DMS153 treated with DMSO at 0.1 percent for 48 hours (cell line): Measurements from ENCODE around the gene BLTP1.
A peak's percentile ranks its signal among the peaks of the same experiment; 100 is the strongest.
"Not testable (repeated sequence)": the region's sequence is repeated elsewhere in the genome, so short reads cannot be mapped to it uniquely, and the experiment has no call there.

Experiments
- DNase-seq: peaks from one replicate; lab custom pipeline; 2025; ENCODE audit not compliant: unreplicated experiment; lab: John Stamatoyannopoulos, UW

The BLTP1 gene, protein sequence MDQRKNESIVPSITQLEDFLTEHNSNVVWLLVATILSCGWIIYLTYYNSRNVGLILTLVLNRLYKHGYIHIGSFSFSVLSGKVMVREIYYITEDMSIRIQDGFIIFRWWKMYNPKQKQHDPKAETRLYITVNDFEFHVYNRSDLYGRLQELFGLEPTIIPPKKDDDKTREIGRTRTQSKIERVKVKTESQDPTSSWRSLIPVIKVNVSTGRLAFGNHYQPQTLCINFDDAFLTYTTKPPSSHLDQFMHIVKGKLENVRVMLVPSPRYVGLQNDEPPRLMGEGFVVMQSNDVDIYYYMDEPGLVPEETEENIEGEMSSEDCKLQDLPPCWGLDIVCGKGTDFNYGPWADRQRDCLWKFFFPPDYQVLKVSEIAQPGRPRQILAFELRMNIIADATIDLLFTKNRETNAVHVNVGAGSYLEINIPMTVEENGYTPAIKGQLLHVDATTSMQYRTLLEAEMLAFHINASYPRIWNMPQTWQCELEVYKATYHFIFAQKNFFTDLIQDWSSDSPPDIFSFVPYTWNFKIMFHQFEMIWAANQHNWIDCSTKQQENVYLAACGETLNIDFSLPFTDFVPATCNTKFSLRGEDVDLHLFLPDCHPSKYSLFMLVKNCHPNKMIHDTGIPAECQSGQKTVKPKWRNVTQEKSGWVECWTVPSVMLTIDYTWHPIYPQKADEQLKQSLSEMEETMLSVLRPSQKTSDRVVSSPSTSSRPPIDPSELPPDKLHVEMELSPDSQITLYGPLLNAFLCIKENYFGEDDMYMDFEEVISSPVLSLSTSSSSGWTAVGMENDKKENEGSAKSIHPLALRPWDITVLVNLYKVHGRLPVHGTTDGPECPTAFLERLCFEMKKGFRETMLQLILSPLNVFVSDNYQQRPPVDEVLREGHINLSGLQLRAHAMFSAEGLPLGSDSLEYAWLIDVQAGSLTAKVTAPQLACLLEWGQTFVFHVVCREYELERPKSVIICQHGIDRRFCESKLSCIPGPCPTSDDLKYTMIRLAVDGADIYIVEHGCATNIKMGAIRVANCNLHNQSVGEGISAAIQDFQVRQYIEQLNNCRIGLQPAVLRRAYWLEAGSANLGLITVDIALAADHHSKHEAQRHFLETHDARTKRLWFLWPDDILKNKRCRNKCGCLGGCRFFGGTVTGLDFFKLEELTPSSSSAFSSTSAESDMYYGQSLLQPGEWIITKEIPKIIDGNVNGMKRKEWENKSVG (N-terminal part only)

DNA sequence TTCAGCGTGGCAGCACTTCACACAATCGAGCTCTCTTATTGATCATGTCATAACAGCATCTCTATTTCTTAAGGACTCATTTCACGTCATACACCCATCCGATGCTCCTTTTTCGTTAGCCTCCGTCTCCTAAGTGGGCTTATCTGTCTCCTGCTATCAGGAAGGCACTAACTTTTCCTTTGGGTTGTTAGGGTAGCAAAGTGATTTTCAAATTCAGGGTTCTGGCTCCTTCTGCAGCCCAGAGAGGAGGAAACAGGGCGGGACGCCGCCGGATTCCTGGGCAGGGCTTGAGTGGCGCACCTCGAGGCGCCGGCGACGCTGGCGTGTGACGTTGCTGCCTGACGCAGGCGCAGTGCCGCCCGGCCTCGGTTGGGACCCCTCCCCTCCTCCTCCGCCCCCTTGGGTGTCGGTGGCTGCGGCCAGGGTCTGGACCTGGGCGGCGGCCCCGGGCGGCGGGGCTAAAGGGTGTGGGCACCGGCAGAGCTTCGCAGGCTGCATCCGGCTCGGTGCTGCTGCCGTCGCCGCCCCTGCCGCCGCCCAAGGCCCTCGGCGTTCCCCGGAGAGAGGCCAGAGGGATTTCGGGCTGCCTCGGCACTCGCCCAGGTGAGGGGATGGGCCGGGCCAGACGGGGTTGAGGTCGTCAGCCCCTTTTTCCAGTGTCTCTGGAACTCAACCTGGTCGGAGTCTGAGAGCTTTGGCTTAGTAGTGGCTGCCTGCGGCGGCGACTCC is at the start of gene BLTP1:
TSS of gene BLTP1 (plus strand) at position 350 of the 729 bp plus-strand sequence. CDS start 18,317 bp downstream, outside the sequence.
- peak; percentile 80 for DNase-seq

DNA sequence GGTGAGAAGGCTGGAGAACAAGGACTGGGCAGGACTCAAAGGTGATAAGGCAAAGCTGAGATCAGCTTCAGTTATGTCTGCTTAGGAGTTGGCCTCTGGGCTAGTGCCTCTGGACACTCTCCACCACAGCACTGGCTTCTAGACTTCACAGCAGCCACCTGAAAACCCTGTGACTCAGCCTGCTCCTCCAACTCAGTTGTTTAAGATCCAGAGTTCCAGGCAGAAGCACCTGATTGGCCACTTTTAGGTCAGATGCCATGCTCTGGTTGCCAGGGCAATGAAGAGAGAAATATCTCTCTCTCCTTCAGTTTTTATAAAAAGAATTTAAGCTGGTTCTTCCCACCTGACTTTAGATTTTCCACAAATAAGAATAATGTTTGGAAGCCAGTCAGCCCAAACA is 47.9 kb upstream of the BLTP1 start:
- DNase-seq, result no peak

DNA sequence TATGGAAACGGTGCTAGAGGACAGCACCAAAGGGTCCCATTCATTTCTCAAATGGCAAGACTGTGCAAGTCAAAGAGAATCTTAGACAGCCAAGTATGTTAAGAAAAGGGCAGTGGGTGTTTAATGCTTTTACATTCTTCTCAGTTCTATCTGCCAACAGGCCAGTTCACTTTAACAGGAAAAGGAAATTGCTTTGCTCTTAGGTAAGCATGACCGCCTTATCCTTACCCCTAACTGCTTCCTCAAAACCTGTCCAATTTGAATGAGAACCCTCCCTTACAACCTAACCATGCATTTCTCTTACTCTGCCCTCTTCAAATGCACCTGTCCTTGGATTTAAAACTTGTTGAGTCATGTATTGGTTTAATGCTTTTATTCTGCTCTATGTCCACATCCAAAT is 44.5 kb upstream of the BLTP1 start:
- DNase-seq, result no peak

DNA sequence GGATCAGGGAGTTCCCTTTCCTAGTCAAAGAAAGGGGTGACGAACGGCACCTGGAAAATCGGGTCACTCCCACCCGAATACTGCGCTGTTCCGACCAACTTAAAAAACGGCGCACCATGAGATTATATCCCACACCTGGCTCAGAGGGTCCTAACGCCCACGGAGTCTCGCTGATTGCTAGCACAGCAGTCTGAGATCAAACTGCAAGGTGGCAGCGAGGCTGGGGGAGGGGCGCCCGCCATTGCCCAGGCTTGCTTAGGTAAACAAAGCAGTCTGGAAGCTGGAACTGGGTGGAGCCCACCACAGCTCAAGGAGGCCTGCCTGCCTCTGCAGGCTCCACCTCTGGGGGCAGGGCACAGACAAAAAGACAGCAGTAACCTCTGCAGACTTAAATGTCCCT is 41.8 kb upstream of the BLTP1 start:
- DNase-seq, result not testable (repeated sequence)

DNA sequence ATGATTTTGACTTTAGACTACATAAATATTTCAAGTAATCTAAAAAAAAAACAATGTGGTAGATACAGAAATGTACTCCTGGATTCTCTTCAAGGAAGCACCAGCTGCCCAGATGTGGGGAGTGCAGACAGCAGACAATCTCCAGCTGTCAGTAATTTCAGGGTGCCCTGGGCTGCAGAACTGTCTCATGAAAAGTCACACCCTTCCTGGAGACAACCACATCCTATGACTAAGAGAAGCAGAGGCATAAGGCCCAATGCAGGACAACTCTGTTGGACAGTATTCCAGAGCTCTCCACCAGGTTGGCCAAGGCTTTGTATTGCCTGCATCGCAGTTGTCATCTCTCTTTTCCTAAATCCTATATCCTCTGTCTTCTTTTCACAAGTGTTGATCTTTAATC is 34.4 kb upstream of the BLTP1 start:
- no peak for DNase-seq

DNA sequence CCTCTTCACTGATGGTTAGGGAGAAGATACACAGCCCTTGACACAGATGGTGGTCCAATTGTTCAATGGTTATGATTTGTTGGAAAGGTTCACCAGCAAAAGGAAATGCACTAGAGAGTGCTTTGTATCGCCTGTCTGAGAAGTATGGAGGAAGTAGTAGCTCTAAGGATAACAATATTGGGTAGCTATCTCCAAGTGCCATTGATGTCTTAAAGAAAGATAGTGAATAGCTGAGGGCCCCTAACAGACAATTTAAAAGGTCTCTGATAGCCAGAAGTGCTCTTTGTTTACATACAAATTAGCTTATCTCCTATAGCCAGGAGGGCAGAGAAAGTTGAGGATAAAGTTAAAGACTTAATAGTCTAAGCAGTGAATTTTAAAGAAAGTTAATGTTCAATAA is 33.9 kb upstream of the BLTP1 start:
- no peak for DNase-seq

DNA sequence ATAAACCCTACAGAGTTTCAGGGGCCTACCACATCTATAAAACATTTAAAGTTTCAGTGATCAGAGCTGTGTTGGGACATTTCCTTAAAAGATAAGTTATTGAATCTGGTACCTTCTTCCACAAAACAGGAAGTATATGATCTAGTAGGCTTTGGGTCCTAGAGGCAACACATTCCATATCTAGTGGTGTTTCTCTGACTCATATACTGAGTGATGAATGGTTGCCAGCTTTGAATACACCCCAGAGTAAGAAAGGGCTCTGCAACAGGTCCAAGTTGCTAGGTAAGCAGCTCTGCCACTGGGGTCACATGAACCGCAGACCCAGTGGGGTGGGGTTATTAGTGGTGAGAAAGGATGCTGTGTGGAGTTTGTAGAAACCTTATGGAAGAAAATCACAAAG is 32.4 kb upstream of the BLTP1 start:
- DNase-seq, result no peak

DNA sequence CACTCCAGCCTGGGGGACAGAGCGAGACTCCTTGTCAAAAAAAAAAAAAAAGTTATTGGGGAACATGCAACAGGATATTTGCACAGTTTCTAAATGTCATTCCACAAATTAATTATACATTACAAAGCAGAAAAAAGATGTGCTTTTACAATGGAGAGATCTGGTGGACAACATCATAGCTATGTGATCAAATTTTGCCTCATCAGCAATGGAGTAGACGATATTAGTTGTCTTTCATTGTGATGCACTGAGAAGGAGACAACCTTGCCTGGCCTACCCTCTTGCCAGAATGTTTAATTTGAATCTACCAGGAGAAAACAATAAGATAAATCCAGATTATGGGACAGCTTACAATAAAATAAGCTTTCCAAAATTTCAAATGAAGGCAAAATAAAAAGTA is 30.5 kb upstream of the BLTP1 start:
- no peak for DNase-seq

DNA sequence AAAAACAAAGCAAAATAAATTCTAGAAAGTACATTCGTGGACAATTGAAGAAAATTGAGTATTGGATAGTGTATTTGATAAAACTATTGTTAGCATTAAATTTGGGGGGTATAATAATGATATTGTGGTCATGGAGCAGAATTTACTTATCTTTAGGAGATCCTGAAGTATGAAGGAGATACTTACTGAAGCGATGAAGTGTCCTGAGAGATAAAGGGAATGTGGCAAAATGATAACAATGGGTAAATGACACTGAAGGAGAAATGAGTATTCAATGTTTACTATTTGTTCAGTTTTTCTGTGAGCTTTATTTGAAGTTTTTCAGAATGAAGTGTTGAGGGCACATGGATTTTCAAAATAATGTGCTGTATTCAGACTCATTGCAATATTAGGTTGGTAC is 30.0 kb upstream of the BLTP1 start:
- DNase-seq, result no peak

DNA sequence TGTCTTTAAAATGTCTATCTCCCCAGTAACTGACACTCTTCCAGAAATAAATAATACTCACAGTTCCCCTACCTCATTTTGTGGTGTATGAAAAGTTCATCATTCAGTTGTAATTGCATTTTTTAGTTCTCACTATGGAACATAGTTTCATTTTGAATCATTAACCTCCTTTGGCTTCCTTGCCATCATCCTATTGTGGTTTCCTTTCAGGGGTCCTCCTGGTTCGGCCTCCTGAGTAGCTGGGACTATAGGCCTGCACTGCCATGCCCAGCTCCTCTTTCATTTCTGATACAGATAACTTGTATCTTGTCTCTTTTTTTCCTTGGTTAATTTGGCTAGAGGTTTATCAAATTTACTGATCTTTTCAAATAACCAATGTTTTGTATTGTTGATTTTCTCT is 23.1 kb upstream of the BLTP1 start:
- DNase-seq, result no peak

DNA sequence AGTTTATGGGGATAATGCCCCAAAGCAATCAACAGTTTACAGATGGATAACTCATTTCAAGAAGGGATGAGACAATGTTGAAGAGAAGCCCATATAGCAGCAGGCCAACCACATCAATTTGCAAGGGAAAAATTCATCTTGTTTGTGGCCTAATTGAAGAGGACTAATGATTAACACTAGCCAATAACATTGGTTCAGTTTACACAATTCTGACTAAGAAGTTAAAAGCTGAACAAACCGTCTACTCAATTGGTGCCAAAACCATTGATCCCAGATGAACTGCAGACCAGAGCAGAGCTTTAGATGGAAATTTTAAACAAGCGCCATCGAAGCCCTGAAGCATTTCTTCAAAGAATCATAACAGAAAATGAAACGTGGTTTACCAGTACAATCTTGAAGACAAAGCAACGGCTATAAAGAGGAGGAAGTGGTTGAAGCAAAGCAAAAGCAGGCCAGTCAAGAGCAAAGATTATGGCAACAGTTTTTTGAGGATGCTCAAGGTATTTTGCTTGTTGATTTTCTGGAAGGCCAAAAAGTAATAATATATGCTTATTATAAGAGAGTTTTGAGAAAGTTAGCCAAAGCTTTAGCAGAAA is 20.5 kb upstream of the BLTP1 start:
- DNase-seq, result no peak

DNA sequence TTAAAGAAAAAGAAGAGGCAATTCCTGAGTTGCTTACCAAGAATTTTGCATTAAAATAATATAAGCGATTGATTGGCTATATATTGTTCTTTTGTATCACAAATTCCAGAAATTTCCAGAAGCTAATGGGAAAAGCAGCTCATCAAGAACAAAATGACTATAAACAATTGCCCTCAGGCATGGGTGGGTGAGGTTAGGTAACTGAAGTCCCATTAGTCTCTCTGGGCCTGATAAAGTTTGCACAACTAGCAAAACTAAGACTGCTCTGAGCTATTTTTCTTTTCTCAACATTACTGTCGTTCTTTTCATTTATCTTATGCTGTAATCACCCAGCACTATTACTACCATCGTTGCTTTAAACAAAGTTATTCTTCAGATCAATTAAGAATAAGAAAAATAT is 19.2 kb upstream of the BLTP1 start:
- DNase-seq, result no peak

DNA sequence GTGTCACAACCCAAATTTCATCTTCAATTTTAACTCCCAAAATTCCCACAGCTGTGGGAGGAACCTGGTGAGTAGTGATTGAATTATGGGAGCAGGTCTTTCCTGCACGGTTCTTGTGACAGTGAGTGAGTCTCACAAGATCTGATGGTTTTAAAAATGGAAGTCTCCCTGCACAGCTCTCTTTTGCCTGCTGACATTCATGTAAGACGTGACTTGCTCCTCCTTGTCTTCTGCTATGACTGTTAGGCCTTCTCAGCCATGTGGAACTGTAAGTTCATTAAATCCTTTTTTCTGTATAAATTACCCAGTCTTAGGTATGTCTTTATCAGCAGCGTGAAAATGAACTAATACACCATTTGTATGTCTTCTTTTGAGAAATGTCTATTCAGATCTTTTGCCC is 13.0 kb upstream of the BLTP1 start:
- no peak for DNase-seq

DNA sequence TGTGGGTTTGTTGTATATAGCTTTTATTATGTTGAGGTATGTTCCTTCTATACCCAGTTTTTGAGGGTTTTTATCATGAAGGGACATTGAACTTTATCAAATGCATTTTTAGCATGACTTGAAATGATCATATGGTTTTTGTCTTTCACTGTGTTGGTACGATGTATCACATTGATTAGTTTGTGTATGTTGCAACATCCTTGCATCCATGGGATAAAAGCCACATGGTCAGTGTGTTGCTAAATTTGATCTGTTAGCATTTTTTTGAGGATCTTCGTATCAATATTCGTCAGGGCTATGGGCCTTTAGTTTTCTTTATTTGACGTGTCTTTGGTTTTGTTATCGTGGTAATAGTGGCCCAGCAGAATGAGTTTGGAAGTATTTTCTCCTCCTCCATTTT is 11.3 kb upstream of the BLTP1 start:
- no peak for DNase-seq

DNA sequence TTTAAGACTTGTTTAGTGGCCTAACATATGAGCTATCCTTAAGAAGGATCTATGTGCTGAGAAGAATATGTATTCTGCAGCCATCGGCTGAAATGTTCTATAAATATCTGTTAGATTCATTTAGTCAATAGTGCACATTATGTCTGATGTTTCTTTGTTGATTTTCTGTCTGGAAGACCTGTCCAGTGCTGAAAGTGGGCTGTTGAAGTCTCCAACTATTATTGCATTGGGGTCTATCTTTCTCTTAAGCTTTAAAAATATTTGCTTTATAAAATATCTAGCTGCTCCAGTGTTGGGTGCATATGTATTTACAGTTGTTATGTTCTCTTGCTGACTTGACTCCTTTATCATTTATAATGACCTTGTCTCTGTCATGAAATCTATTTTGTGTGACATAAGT is 9.4 kb upstream of the BLTP1 start:
- DNase-seq, result no peak

DNA sequence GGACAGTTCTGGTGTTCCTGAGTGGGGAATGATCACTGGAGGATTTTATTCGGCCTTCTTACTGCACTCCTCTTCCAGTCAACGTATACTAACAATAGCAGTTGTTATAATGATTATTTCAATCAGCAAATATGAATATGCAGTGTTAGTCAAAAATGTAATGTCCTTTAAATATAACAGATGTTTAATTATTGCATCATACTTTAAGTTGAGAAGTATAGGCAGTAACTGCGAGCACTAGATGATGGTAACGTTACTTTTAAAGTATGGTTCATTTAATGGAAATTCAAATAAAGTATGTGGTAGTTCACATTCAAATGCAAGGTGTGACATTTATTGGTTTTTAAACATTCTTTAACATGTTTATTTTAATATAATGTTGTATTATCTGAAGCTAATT is 5.5 kb upstream of the BLTP1 start:
- no peak for DNase-seq

DNA sequence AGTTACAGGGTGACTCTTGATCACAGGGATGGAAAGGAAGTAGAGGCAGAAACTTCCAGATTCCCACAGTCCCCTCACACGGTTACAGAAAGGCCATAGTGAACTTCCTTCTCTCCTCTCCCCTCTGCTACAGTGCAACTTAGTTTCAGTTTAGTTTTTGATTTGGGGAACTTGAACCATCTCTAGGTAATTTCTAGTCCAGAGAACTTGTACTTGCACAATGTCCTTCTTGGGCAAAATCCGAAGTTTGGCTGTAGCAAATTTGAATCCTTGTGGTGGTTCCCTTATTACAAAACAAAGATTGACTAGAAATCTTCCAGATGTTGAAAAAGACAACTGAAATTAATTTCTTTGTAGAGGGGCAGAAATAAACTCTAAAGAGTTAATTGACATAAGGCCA is 1.2 kb upstream of the BLTP1 start:
- DNase-seq, result no peak

DNA sequence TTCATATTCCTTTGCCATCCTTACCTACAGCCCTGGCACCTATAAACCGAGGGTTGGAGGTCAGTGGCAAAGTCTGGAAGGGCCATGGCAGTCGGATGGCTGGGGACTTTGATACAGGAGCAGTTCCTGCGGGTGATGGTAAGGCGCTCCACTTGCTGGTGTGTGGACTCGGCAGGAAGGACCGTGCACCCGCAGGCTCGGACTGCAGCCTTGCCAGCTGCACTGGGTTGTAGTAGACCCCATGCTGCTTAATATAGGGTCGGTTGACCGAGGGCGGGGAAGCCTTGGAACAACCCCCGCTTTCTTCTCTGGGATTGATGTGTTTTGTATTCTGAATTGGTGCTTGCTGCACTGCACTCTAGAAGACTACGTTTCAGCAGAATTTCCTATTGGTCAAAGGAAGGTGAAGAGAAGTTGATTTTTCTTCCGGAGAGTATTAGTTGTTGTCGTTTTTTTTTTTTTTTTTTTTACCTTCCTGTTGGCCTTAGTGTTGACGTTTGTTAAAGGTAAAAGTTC is 638 bp downstream of the BLTP1 start:
- peak; percentile 1 for DNase-seq

DNA sequence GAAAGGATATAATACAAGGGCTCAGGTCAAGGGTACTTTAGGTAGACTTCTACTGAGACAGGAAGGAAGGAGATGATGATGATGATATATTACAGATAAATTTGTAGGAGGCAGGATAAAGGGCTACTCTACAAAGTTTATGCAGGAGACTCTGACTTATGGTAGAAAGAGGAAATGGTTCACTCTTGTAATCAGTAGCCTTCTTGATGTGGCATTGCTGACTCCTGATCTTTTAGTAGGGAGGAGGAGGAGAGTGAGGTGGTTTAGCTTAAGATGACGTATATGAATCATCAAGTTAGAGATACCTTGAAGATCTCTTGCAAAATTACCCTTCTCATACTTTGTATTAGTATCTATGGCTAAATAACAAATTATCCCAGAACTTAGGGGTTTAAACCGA is 4.7 kb downstream of the BLTP1 start:
- DNase-seq, result no peak

DNA sequence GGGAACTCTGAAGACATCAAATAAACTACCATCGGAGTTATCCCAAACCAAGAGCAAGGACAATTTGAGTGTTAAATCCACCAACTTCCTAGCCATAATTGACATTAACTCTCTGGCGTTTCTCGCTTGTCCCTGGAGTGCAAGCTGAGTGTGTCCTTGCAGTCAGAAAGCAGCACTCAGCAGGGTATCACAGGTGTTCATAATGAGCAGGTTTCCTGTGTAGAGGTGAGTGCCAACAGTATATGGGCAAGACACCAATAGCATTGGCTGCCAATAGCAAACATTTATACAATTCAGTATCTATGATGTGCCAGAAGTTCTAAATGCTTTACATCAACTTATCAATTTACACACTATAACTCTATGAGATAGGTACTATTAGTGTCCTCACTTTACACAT is 11.2 kb downstream of the BLTP1 start:
- peak; percentile 16 for DNase-seq
